NCI-H1092 treated with DMSO at 0.1 percent for 48 hours (cell line): ENCODE results near the gene TLE1.
"Not testable (repeated sequence)": the region's sequence is repeated elsewhere in the genome, so short reads cannot be mapped to it uniquely, and the experiment has no call there.

ENCODE experiments used
- DNase-seq: peaks from one replicate; lab custom pipeline; 2025; lab: John Stamatoyannopoulos, UW

Gene TLE1

GRCh38 chr9:81621785-81622259, 67.5 kb downstream of the TLE1 start:
- DNase-seq = peak; percentile 57

- no peak for DNase-seq
Measured at GRCh38 chr9:81621118-81621517, 68.2 kb downstream of the TLE1 start.

- DNase-seq = no peak
Measured at GRCh38 chr9:81620002-81620390, 69.4 kb downstream of the TLE1 start.

GRCh38 chr9:81619353-81620001, 69.9 kb downstream of the TLE1 start:
- DNase-seq = no peak

GRCh38 chr9:81618923-81619322, 70.4 kb downstream of the TLE1 start:
- no peak for DNase-seq

GRCh38 chr9:81616141-81616540, 73.2 kb downstream of the TLE1 start:
- DNase-seq = no peak

- DNase-seq = no peak
Measured at GRCh38 chr9:81614335-81614734, 75.0 kb downstream of the TLE1 start.

- peak; percentile 45 for DNase-seq
Measured at GRCh38 chr9:81613002-81613812, 76.1 kb downstream of the TLE1 start.

- no peak for DNase-seq
Measured at GRCh38 chr9:81611664-81612063, 77.7 kb downstream of the TLE1 start.

GRCh38 chr9:81610740-81611107, 78.6 kb downstream of the TLE1 start:
- no peak for DNase-seq

GRCh38 chr9:81609782-81610739, 79.3 kb downstream of the TLE1 start:
- DNase-seq = no peak

- DNase-seq = no peak
Measured at GRCh38 chr9:81608289-81608657, 81.1 kb downstream of the TLE1 start.

- no peak for DNase-seq
Measured at GRCh38 chr9:81607593-81608288, 81.6 kb downstream of the TLE1 start.

GRCh38 chr9:81606261-81606660, 83.1 kb downstream of the TLE1 start:
- not testable (repeated sequence) for DNase-seq

GRCh38 chr9:81605170-81605670, 84.1 kb downstream of the TLE1 start:
- DNase-seq = no peak

- no peak for DNase-seq
Measured at GRCh38 chr9:81604306-81605169, 84.8 kb downstream of the TLE1 start.

- no peak for DNase-seq
Measured at GRCh38 chr9:81602887-81603680, 86.3 kb downstream of the TLE1 start.

GRCh38 chr9:81601639-81602623, 87.4 kb downstream of the TLE1 start:
- no peak for DNase-seq

- DNase-seq = no peak
Measured at GRCh38 chr9:81600631-81601030, 88.7 kb downstream of the TLE1 start.
